IMR-90 (cell line): ENCODE results near the gene C15orf39. TPM values are rescaled to one million over a fixed set of nuclear protein-coding genes. Genes with fewer than 3 reads are reported as not detected.

Experiments
- ATAC-seq: fragments of 200-7000 bp; cut with Tn5 transposase; 2 replicates; pipeline ENCODE4 v1.9.1; 2020; ENCODE audit warnings: low read depth, mild to moderate bottlenecking, moderate library complexity
- BruUV-seq: library from RNA; stranded (reverse); fragments of 400-500 nt; replicated peaks from 2 replicates; lab custom pipeline; 2021; lab: Mats Ljungman, UMichigan
- CTCF ChIA-PET: fragments of 300-600 bp; formaldehyde crosslinking; extraction: SDS; loops from one replicate; lab custom pipeline; 2021; ENCODE audit warnings: antibody characterized with exemption; lab: Yijun Ruan, JAX
- POLR2A ChIA-PET: fragments of 300-600 bp; sonication (Branson Sonifier 250); formaldehyde crosslinking; loops from one replicate; lab custom pipeline; 2022; ENCODE audit warnings: antibody characterized with exemption; ENCODE audit not compliant: unreplicated experiment; lab: Charles Lee
- DNase-seq: peaks from one replicate; pipeline ENCODE4 v3.0.0; 2013
- H2AFZ ChIP-seq: replicated peaks from 2 replicates; pipeline ENCODE3; 2013; ENCODE audit warnings: low read length, mild to moderate bottlenecking; ENCODE audit not compliant: poor library complexity
- H2AK5ac ChIP-seq: 2 replicates; pipeline ENCODE4 v1.6.1; 2013; ENCODE audit warnings: low read depth, low read length, inconsistent platforms
- H2AK9ac ChIP-seq: replicated peaks from 2 replicates; pipeline ENCODE3; 2013; ENCODE audit warnings: mild to moderate bottlenecking, low read depth, low read length, moderate library complexity; ENCODE audit not compliant: poor library complexity
- H2BK120ac ChIP-seq: 2 replicates; pipeline ENCODE4 v1.6.1; 2013; ENCODE audit warnings: low read depth, low read length, inconsistent platforms
- H2BK15ac ChIP-seq: 3 replicates; pipeline ENCODE4 v1.6.1; 2013; ENCODE audit warnings: low read depth, low read length, inconsistent platforms
- H2BK20ac ChIP-seq: 2 replicates; pipeline ENCODE4 v1.6.1; 2013; ENCODE audit warnings: low read depth, mild to moderate bottlenecking, inconsistent platforms, low read length, moderate library complexity
- H2BK5ac ChIP-seq: 2 replicates; pipeline ENCODE4 v1.6.1; 2013; ENCODE audit warnings: mild to moderate bottlenecking, low read depth, low read length, inconsistent platforms; ENCODE audit not compliant: poor library complexity, severe bottlenecking
- H3K14ac ChIP-seq: replicated peaks from 2 replicates; pipeline ENCODE4 v1.6.1; 2013; ENCODE audit warnings: low read depth, low read length, inconsistent platforms
- H3K18ac ChIP-seq: 2 replicates; pipeline ENCODE4 v1.6.1; 2013; ENCODE audit warnings: low read depth, low read length, control low read depth
- H3K23ac ChIP-seq: 2 replicates; pipeline ENCODE4 v1.6.1; 2013; ENCODE audit warnings: low read depth, low read length, inconsistent platforms
- H3K27ac ChIP-seq: 2 replicates; pipeline ENCODE4 v1.5.1; 2013; ENCODE audit warnings: mild to moderate bottlenecking, control low read depth, low read length; ENCODE audit not compliant: insufficient read depth
- H3K27me3 ChIP-seq: 2 replicates; pipeline ENCODE4 v1.6.1; 2013; ENCODE audit warnings: low read length; ENCODE audit not compliant: control insufficient read depth, insufficient read depth
- H3K36me3 ChIP-seq: 2 replicates; pipeline ENCODE4 v1.6.1; 2013; ENCODE audit warnings: low read length, mixed read lengths; ENCODE audit not compliant: control insufficient read depth, insufficient read depth
- H3K4ac ChIP-seq: 2 replicates; pipeline ENCODE4 v1.6.1; 2013; ENCODE audit warnings: low read depth, low read length, inconsistent platforms
- H3K4me1 ChIP-seq: 2 replicates; pipeline ENCODE4 v1.6.1; 2013; ENCODE audit warnings: low read length, mixed read lengths; ENCODE audit not compliant: control insufficient read depth, insufficient read depth
- H3K4me2 ChIP-seq: 2 replicates; pipeline ENCODE4 v1.6.1; 2013; ENCODE audit warnings: low read depth, mild to moderate bottlenecking, control low read depth, low read length, moderate library complexity
- H3K4me3 ChIP-seq: 2 replicates; pipeline ENCODE4 v1.5.1; 2013; ENCODE audit warnings: low read depth, mild to moderate bottlenecking, control low read depth, low read length, moderate library complexity; ENCODE audit not compliant: insufficient read depth
- H3K56ac ChIP-seq: 2 replicates; pipeline ENCODE4 v1.6.1; 2013; ENCODE audit warnings: low read length, inconsistent platforms; ENCODE audit not compliant: insufficient read depth; ENCODE audit errors: extremely low read depth
- H3K79me1 ChIP-seq, 2 experiments: 2 replicates each; pipeline ENCODE4 v1.6.1; 2013; ENCODE audit warnings: low read length in 2 of 2, inconsistent platforms in 1 of 2, low read depth in 1 of 2
- H3K9ac ChIP-seq: 2 replicates; pipeline ENCODE4 v1.6.1; 2013; ENCODE audit warnings: low read depth, low read length, control low read depth
- H3K9me1 ChIP-seq: 2 replicates; pipeline ENCODE4 v1.6.1; 2013; ENCODE audit warnings: low read length, inconsistent platforms; ENCODE audit not compliant: insufficient read depth
- H3K9me3 ChIP-seq: 2 replicates; pipeline ENCODE4 v1.6.1; 2013; ENCODE audit warnings: low read length; ENCODE audit not compliant: control insufficient read depth, insufficient read depth
- H4K20me1 ChIP-seq: 2 replicates; pipeline ENCODE4 v1.6.1; 2013; ENCODE audit warnings: low read length, inconsistent platforms; ENCODE audit not compliant: insufficient read depth
- H4K5ac ChIP-seq: 2 replicates; pipeline ENCODE4 v1.6.1; 2013; ENCODE audit warnings: mild to moderate bottlenecking, low read depth, low read length, control low read depth
- H4K8ac ChIP-seq, 2 experiments: 2 replicates each; pipeline ENCODE4 v1.6.1; 2013; ENCODE audit warnings: low read depth in 2 of 2, low read length in 2 of 2, control low read depth in 1 of 2, inconsistent platforms in 1 of 2
- H4K91ac ChIP-seq: 2 replicates; pipeline ENCODE4 v1.6.1; 2013; ENCODE audit warnings: low read depth, low read length, inconsistent platforms; ENCODE audit not compliant: insufficient read depth
- BHLHE40 ChIP-seq: fragments of 150-350 bp; IDR thresholded peaks from 2 replicates; pipeline ENCODE4 v1.6.1; 2016; ENCODE audit warnings: mild to moderate bottlenecking, low read depth, low read length
- FOS ChIP-seq: fragments of 150-350 bp; IDR thresholded peaks from 2 replicates; pipeline ENCODE4 v1.6.1; 2016; ENCODE audit warnings: low read depth, low read length
- MXI1 ChIP-seq: IDR thresholded peaks from 2 replicates; pipeline ENCODE4 v1.6.1; 2012; ENCODE audit warnings: low read depth, mild to moderate bottlenecking, low read length, moderate library complexity, borderline replicate concordance
- NFE2L2 ChIP-seq: fragments of 150-350 bp; IDR thresholded peaks from 2 replicates; pipeline ENCODE4 v1.6.1; 2016; ENCODE audit warnings: low read depth, mild to moderate bottlenecking, low read length
- POLR2A ChIP-seq: IDR thresholded peaks from 2 replicates; pipeline ENCODE4 v1.6.1; 2012; ENCODE audit warnings: mild to moderate bottlenecking, low read depth, low read length
- RAD21 ChIP-seq: IDR thresholded peaks from 2 replicates; pipeline ENCODE4 v1.6.1; 2012; ENCODE audit warnings: low read length, improper control_type of control experiment
- RCOR1 ChIP-seq: IDR thresholded peaks from 2 replicates; pipeline ENCODE4 v1.6.1; 2012; ENCODE audit warnings: mild to moderate bottlenecking, low read length, improper control_type of control experiment; ENCODE audit not compliant: insufficient replicate concordance
- RFX5 ChIP-seq: IDR thresholded peaks from 2 replicates; pipeline ENCODE4 v1.8.0; 2012; ENCODE audit warnings: low read depth, mild to moderate bottlenecking, low read length, moderate library complexity
- WGBS, 2 experiments: methylation state at CpG; one replicate each; pipeline versions ENCODE4 v1.1.5 to v1.1.7; 2013; ENCODE audit warnings: missing lambda C conversion rate in 2 of 2; ENCODE audit not compliant: insufficient read length in 1 of 2; ENCODE audit errors: extremely low coverage in 2 of 2; 5-methylcytosine and 5-hydroxymethylcytosine counted together
- dilution Hi-C: fragments of 300-500 bp; cut with HindIII; formaldehyde crosslinking; loops from one replicate; pipeline ENCODE4 v1.14.3; 2018; ENCODE audit warnings: low sequenced_read_pairs; ENCODE audit not compliant: unreplicated experiment
- in situ Hi-C: fragments of 300-500 bp; cut with MboI; formaldehyde crosslinking; loops from 3 replicates; pipeline ENCODE4 v1.14.3; 2019; ENCODE audit warnings: low sequenced_read_pairs, inconsistent platforms, mixed read lengths
- intact Hi-C: fragments of 100-400 bp; cut with micrococcal nuclease; formaldehyde crosslinking; loops from 2 replicates; pipeline ENCODE4 v1.10.0; 2022
- polyA plus RNA-seq, 3 experiments: library from polyadenylated mRNA; depleted of rRNA; stranded (reverse); fragments of >200 nt; gene quantifications; 2 replicates each; pipeline ENCODE4 v1.2.3, GENCODE V29; 2012; ENCODE audit warnings: low replicate concordance in 1 of 3
- total RNA-seq: library from RNA; depleted of rRNA; stranded (reverse); fragments of >200 nt; gene quantifications from 2 replicates; pipeline ENCODE4 v1.2.3, GENCODE V29; 2012
- TF ChIP-seq, protein P1 (sequence below): fragments of 150-350 bp; IDR thresholded peaks from 2 replicates; pipeline ENCODE4 v1.6.1; 2016; ENCODE audit warnings: low read depth, mild to moderate bottlenecking, low read length, moderate library complexity, borderline replicate concordance
- TF ChIP-seq, protein P2 (sequence below): fragments of 150-350 bp; IDR thresholded peaks from 2 replicates; pipeline ENCODE4 v1.6.1; 2017; ENCODE audit warnings: mild to moderate bottlenecking, antibody characterized with exemption, low read length, low read depth

The C15orf39 gene
- total and polyA plus RNA-seq, 2 of the 4 experiments (the other 2 are of a cell fraction): 1.3 to 5.7 TPM

DNA sequence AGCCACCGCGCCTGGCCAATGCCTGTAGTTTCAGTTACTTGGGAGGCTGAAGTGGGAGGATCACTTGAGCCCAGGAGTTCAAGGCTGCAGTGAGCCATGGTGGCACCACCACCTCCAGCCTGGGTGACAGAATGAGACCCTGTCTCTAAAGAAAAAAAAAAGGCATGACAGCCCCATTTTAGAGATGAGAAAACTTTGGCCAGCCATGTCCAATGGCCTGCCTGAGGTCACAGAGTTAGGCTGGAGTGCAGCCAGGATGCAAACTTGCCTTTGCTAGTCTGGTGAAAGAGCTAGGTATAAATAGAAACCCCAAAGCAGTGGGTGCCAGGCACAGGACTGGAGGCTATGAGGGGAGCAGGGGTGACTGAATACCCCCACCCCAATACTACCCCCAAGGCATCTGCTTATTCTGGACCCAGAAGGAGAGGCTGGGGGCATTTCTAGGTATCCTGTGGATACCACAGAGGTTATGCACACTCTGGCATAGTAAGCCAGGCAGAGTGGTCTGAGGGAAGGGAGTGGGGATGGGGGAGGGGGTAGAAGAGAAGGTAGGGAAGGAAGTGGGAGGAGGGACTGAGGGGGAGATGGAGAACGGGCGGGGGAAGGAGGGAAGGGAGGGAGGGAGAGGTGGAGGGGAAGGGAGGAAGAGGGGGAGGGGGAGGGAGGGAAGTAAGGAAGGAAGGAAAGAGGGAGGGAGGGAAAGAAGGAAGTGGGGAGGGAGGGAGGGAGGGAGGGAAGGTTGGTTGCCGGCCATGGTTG, 16.2 kb upstream of the C15orf39 start:
- Histone ChIP-seq H3K4me2 (no peak overlapping the region), H2AK9ac (no peak overlapping the region), H3K36me3 (no peaks in the 10 kb centered on the region), H4K91ac (no peak overlapping the region), H4K5ac (no peak overlapping the region), H3K9ac (no peak overlapping the region), H3K27me3 (peaks cover 10% of the 10 kb centered on the region; the same call in 1 of the 2 replicates), H2BK5ac (no peak overlapping the region), H3K9me3 (peaks cover 4% of the 10 kb centered on the region), H2AK5ac (no peak overlapping the region), H3K79me1 (no peaks in the 10 kb centered on the region), H4K8ac (no peak overlapping the region), H2BK20ac (no peak overlapping the region), H2BK120ac (no peak overlapping the region), H4K20me1 (no peaks in the 10 kb centered on the region), H3K23ac (no peak overlapping the region), H3K56ac (no peak overlapping the region), H2BK15ac (no peak overlapping the region), H3K4me3 (no peak overlapping the region), H3K4me1 (peaks cover 11% of the 10 kb centered on the region), H3K9me1 (0 out of 2 replicates have a peak, but pooled peaks cover 2% of the 10 kb centered on the region), H3K27ac (no peak overlapping the region), H3K4ac (no peak overlapping the region), H3K18ac (no peak overlapping the region), H3K14ac (no peak overlapping the region), H2AFZ (no peak overlapping the region)
- dilution Hi-C loops (no loop called here), intact Hi-C loops (no loop called here), in situ Hi-C loops (no loop called here)
- TF ChIP-seq MXI1: no peak
- no peak for TF ChIP-seq FOS
- TF ChIP-seq, protein P1, sequence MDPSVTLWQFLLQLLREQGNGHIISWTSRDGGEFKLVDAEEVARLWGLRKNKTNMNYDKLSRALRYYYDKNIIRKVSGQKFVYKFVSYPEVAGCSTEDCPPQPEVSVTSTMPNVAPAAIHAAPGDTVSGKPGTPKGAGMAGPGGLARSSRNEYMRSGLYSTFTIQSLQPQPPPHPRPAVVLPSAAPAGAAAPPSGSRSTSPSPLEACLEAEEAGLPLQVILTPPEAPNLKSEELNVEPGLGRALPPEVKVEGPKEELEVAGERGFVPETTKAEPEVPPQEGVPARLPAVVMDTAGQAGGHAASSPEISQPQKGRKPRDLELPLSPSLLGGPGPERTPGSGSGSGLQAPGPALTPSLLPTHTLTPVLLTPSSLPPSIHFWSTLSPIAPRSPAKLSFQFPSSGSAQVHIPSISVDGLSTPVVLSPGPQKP: no peak
- TF ChIP-seq, protein P2, sequence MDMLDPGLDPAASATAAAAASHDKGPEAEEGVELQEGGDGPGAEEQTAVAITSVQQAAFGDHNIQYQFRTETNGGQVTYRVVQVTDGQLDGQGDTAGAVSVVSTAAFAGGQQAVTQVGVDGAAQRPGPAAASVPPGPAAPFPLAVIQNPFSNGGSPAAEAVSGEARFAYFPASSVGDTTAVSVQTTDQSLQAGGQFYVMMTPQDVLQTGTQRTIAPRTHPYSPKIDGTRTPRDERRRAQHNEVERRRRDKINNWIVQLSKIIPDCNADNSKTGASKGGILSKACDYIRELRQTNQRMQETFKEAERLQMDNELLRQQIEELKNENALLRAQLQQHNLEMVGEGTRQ: no peak
- TF ChIP-seq RFX5: no peak
- no peak for TF ChIP-seq NFE2L2
- TF ChIP-seq RCOR1: no peak
- TF ChIP-seq RAD21: no peak
- no peak for TF ChIP-seq BHLHE40
- no peak for TF ChIP-seq POLR2A
- no TSS peak for BruUV-seq
- 67% methylated on average over 2 of the region's 5 CpGs; no CpG with 5 or more reads in 1 of the 2 experiments for WGBS, 2 experiments
- ChIA-PET CTCF (no interaction called here), POLR2A (no interaction called here)
- no peak for ATAC-seq
- no peak for DNase-seq
